CD1c-positive myeloid dendritic cell (primary cell): Measurements from ENCODE around the gene RNGTT.

Experiments used
- DNase-seq: peaks from one replicate; pipeline ENCODE4 v3.0.0-alpha.2; 2016; ENCODE audit errors: extremely low spot score

Gene RNGTT

DNA sequence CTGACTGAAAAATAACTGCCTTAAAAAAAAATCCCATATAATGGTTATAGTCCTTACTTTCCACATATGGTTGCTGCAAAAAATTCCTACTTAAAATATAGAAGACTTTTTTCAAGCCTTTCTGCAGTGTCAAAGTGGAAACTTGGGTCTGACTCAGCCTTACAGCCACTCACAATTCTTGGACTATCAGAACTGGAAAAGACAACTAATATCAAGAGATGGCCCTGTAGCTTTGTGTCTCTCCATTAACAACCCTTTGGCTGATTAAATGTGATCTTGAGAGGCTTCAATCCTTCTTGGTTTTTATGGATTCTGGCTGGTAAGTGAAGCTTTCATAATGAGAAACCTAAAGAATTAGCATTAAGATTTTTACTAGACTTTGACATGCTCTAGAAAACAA lies 307.8 kb downstream of the RNGTT start:
- no peak for DNase-seq

DNA sequence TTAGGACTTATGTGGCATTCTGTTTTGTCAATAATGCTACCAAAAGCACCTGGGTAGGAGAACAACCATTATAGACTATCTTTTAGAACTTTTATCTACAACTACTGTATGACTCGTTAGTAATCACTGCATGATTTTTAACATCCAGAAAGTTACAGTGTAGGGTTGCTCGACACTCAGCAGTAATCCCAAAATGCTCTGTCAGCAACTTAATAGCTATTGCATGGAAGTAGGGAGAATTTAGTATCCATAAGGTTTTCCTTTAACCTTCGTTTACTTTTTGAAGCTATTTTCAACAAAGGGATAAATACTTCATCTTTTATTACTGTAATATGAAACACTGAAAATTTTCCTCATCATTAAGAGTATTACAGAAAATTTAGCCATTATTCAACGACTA lies 309.5 kb downstream of the RNGTT start:
- no peak for DNase-seq

DNA sequence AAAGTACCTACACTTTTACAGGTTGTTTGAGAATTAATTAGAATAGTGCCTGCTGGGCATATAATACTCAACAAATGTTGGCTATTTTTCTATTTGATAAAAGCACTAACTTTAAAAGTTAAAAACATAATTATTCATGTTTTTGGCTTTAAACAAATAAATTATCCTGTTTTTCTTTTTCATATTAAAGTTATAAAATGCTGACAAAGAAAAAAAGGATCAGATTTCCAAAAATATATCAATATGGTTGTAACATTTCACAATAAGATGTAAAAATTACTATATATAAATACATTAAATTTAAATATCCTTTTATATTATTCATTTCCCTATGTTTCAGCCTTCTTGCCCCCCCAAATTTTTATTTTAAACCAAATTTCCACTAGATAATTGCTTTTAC lies 312.0 kb downstream of the RNGTT start:
- DNase-seq: no peak

DNA sequence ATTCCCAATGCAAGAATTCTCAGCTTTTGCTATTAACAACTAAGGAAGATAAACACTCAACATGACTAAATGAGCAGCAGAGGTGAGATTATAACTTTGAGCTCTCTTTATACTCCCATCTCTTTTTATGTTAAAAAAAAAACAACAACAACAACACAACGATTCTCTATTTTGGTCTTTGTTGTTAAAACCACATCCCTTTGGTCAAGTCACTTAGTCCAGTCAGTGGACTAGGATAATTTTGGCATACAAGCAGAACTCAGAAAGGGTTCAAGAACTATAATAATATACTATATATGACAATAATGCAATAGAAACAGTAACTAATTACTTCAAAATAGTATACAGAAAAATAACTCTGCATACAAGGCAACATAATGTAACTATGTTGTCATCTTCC lies 312.4 kb downstream of the RNGTT start:
- DNase-seq: no peak

DNA sequence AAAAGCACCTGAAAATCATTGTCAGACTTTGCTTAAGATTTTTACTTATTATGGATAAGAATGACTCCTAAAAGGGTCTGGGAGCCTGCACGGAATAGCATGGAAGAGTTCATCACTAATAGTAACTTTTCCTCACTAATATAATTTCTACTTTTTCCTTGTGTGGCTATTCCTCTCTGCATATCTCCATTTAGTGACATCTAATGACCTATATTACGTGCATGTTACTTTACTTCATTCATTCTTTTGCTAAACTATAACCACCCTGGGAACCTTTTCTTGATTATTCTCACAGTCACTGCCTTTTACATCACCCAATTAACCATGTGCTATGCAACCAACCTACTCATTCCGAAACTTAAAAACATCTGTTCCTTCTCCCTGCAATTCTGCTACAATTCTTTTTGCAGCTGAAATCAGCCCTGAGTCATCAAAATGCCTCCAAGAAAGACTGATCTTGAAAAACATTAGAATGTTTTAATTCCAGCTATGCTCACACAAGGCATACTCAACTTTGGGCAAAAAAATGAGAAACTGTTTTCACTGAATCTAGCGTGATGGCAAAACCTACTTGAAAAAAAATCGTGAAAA lies 313.3 kb downstream of the RNGTT start:
- no peak for DNase-seq

DNA sequence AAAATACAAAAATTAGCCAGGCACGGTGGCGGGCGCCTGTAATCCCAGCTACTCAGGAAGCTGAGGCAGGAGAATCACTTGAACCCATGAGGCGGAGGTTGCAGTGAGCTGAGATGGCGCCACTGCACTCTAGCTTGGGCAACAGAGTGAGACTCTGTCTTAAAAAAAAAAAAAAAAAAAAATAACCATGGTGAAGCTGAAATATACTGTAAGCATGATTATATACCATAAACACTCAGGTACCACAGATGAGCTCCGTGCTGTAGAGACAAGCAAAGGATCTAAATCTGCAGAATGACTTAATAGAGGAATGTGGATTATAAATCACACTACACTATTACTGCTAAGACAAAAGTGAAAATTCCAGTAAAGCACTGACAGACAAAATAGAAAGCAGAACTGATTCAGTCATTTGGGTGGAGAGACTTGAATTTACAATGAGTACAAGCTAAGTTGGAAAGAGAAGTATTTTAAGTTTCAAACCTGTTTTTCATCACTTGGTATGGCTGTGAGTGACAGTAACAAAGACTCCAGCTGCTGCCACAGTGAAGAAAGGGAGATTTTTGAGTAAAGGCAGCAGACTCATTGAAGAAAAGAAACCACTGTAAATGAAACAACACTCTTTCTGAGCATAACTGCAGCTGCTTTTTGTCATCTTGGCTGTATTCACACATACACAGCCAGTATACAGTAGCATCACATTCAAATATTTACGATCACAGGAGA lies 322.1 kb downstream of the RNGTT start:
- no peak for DNase-seq

DNA sequence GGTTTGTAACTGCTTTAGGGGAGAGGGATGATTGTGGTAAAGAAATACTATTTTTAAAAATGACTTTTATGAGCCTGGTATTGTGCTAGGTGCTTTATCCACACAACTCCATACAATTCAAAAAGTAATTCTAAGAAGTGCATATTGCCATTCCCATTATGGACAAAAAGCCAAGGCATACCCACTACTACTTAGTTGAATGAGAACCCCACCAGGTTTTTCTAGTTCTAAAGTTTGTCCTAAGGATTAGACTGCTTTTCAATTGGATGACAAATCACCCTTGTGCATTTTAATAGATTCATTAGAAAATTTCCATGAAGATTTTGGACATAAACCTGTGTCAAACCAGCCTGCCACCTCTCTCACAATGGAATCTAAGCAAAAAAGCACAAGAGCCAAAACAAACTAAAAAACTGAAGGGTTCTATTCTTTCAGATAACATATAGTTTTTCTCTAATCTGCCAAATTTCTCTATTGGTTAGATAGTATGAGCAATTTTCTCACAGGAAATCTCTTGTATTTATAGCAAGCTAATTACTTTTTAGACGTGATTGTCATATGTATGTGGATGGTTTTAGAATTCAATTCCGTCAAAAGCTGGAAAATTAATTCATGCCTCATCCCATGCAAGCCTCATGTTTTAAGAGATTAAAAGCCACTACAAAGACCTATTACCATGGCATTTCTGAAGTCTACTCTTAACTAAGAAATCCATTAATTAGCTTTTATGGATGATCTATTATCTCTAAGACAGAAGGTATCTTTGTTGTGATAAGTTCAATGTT lies 325.5 kb downstream of the RNGTT start:
- DNase-seq: no peak

DNA sequence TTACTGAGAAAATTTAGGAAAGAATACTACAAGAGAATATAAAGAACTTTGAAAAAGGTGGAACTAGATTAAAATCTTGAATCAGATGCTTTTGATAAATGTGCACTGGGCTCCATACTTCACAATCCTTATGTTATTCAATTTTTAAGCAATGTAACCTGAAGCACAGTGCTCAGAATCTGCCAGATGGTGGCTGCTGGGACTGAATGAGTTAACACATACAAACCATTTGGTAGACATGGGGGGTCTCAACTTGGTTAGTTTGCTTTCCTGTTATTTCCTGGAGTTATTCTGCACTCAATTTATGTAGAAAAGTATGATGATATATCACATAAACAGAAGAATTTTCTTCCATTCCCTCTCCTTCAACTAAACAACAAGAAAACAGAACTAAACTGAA lies 326.5 kb downstream of the RNGTT start:
- DNase-seq: no peak

DNA sequence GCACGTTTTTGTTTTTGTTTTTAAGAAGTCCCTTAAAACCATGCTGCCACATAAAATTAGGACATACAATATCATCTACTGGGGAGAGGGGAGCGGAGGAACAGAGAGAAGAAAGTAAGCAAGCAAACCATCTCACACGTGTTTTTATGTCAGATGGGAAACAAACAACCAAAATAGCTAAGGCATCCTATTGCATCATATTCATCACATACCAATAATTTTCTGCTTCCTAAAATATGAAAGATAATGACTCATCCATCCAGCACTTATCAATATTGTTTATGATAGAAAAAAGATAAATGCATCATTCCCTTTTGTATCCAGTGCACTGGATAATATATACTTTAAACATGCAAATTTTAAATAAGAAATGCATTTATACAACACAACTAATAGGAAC lies 329.6 kb downstream of the RNGTT start:
- no peak for DNase-seq

DNA sequence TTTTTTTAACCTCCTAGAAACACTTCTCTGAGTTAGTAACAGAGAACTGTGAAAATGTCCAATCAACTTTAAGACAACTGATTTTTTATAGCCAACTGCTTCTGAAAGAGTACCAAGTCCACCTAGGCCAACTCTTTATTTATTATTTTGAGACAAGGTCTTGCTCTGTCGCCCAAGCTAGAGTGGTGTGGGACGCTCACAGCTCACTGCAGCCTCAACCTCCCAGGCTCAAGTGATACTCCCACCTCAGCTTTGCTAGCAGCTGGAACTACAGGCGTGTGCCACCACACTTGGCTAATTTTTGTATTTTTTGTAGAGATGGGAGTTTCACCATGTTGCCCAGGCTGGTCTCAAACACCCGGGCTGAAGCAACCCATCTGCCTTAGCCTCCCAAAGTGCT lies 331.6 kb downstream of the RNGTT start:
- DNase-seq: no peak

DNA sequence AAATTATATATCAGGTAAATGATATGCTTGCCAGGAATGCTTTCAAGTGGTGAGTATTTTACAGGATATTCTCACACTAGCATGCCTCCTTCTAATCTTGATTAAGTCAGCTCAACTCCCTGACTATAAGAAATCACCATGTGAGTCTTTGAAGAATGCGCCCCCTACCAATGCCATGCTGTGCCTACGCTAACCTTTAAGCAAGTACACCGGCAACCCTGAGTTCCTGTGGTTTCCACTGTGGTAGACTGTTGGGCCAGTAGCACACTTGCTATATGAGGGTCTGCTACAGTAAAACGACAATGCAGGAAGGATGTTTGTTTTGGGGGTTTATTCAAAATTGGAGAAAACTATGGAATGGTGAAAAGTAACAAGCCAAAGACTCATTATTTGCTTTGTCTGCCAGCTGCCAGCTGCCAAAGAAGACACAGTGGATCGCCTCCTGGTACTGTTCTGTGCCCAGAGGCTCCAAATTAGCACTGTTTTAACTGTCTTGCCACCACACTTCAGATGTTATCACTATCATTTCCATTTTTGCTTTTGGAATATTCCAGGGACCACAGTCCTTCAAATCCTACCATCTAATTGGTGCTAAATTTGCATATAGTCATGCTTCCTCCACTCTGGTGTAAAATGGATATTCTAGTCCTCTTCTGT lies 333.5 kb downstream of the RNGTT start:
- no peak for DNase-seq

DNA sequence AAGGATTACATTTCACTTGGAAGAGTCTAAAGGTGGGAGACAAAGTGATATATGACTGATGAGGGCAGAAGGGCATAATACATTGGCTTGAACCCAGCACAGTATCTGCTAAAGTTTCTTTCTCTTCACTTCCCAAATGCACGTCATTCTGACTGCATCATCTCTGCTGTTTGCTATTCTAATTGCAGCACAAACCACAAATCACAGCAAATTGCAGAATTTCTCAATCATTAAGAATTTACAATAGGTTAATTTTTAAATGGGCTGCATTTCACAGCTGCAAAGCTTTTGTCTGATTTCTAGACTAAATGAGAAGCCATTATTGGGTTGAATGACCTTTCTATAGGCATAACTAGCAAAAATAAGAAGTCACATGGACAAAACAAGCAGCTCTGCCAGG lies 337.0 kb downstream of the RNGTT start:
- no peak for DNase-seq

DNA sequence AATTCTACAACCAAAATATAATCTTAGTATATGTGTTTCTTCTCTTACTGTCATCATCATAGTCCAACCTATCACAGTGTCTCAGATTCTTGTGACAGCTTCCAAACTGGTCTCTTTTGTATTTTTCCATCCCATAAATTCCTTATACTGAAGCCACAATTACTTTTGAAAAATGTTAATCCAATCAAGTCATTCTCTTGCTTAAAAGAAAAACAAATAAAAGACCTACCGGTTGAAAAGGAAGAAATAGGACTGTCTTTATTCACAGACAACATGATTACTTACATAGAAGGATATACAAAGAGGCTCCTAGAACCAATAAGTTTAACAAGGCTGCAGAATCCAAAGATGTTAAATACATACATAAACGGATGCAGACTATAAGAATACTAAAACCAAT lies 339.9 kb downstream of the RNGTT start:
- DNase-seq: no peak

DNA sequence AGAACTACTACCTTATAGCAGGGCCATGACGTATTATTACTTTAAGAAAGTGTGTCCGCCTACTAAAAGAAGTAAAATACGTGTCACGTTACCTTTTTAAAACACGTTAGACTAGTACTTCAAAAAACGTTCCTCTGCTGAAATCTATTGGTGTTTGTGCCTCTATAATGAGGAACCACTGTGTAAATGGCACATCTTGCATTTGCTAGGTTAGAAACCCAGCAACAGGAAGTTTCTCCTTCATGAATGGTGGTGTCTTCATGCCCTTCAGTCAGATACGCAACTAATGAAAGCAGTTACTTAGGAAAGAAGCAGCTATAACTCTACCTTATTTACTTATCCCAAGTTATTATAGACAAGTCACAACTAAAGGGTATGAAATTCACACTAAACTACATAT lies 343.5 kb downstream of the RNGTT start:
- DNase-seq: no peak

DNA sequence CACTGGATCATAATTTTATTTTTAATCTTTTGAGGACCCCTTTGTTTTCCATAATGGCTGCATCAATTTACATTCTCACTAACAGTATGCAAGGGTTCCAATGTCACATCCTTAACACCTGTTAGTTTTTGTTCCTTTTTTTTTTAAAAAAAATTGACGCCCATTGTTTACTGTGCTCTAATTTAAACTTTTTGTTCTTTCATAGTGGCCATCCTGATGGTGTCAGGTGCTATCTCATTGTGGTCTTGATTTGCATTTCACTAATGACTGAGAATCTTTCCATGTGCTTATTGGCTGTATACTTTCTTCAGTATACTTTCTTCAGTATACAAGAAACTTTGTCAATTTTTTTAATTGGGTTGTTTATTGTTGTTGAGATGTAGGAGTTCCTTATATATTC lies 347.0 kb downstream of the RNGTT start:
- no peak for DNase-seq

DNA sequence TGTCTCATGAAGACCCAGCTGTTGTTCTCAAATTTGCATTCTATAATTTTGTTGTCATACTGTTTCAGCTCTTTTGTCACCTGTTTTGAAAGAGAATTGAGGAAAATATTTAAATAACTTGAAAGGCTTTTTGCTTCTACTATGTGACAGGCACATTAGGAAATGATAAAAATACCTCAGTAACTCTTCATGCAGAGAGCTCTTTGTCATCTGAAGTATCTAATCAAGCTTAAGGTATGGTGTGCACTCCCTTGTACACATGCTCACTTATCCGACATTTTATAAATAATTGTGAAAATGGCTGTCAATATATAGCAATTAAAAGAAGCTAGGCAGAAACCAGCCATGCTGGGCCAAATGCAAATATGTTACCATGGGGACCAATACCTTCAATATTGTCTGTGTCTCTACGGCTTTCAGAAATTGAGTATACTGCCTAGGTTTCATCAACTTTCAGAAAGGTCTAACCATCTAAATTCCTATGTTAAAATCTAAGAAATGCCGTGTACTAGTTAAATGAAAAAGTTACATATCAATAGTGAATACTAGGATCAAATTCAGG lies 349.0 kb downstream of the RNGTT start:
- DNase-seq: no peak

DNA sequence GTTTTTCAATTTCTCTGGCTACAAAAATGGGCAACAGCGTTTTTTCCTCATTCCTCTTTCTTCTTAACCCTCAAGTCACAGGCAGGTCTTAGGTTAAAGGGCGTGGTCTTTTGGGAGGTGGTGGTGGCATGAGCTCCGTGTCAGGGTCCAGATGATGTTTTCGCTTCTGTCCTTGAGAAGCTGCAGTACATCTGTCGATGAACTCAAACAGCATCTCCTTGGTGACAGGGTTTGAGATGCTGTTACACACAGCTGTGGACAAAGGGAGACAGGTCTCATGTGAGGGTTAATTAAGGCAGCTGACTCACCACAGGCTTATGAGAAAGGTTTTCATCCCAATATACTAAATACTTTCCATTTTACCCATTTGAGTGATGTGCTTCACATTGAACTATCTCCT lies 350.8 kb downstream of the RNGTT start:
- DNase-seq: no peak

DNA sequence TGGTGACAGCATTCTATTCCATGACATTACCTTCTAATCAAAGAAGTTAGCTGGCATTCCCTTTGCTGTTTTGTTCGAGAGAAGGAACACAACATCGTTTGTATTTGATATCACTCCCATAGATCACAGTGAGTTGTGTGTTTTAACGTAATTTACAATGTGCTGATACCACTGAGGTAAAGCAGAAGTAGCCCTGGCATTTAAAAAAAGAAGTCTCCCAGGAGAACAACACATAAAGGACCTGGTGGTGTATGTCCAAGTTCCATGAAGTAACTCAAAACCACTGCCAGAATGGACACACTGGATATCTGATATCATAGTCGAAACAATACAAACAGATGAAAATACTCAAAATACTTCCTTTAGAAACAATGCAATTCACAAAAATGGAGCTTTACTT lies 351.7 kb downstream of the RNGTT start:
- DNase-seq: no peak

DNA sequence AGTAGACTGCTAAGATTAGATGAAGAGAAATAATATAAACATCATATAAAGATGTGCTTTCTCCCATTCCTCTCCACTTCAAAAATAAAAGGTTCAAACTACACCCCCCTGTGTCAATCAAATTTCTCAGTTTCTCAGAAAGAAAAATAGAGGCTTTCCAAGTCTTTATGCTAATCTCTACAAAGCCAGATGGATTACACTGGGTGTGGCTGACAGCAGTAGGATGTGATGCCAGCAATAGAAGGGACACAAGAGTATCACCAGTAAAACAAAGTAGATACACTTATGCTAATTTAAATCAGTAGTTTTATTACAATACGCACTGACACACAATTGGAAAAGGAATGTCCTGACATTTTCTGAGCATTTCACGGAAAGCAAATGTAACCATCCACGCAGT lies 353.4 kb downstream of the RNGTT start:
- DNase-seq: no peak

DNA sequence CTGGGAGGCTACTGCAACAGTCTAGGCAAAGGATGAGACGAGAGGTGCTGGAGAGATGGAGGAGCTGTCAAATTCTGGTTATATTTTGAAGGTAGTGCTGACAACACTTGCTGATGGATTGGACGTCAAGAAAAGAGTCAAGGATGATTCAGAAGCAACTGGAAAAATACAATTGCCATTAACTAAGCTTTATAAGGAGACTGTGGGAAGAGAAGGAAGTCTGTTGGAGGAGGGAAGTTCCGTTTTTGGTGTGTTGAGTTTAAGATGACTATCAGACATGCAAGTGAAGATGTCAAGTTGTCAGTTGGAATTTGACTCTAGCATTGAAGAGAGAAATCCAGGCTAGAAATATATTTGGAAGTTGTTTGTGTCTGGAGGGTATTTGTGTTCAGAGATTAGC lies 358.1 kb downstream of the RNGTT start:
- DNase-seq: no peak

DNA sequence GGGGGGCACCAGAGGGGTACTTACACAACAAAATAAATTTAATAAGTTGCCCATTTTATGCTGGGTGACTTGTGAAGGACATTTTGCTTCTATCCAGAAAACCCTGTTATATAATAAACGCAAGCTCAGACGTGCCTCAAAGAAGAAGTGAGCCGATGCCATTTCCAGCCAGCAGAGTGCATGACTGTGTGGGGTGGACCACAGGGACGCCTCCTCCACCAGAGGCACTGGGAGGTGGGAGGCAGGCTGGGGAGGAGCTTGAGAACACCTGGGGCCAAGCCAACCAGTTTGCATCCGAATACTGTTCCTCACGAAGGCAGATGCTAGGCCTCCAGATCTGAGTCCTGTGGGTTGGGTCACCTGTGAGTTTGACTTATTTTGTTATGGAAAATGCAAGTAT lies 363.8 kb downstream of the RNGTT start:
- no peak for DNase-seq

DNA sequence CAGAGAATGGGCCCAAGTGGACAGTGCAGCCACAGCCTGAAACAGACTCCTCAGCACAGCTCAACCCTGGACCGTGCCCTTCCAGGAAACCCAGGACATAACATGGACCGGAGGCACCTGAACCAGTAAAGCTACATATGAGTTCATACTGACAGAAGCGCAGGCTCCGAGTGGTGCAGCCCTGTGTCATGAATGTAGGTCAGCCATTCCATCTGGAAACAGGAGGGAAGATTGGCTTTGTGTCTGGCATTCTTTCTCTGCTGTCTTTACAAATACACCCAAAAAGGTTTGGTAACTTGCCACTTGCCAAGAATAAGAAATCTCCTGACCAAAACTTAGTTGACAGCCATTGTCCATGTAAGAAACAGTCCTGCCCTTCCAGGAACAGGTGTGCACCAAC lies 366.6 kb downstream of the RNGTT start:
- no peak for DNase-seq
